Endodermal cell (in vitro differentiated cells): ENCODE data around the gene SNTN. TPM values are rescaled to one million over a fixed set of nuclear protein-coding genes. Genes with fewer than 3 reads are reported as not detected.

Experiments
- DNase-seq: peaks from one replicate; pipeline ENCODE4 v3.0.0-alpha.2; 2017
- H3K27ac ChIP-seq: 2 replicates; pipeline ENCODE4 v1.5.1; 2013; ENCODE audit warnings: mild to moderate bottlenecking, low read depth, low read length, moderate library complexity
- H3K27me3 ChIP-seq: 2 replicates; pipeline ENCODE4 v1.6.1; 2013; ENCODE audit warnings: mild to moderate bottlenecking, low read length, moderate library complexity; ENCODE audit not compliant: insufficient read depth, control insufficient read depth, poor library complexity, severe bottlenecking
- H3K36me3 ChIP-seq: 2 replicates; pipeline ENCODE4 v1.7.0; 2013; ENCODE audit warnings: mild to moderate bottlenecking, low read length, moderate library complexity; ENCODE audit not compliant: control insufficient read depth, insufficient read depth
- H3K4me1 ChIP-seq: one replicate; pipeline ENCODE4 v1.7.0; 2013; ENCODE audit warnings: low read length; ENCODE audit not compliant: control insufficient read depth, insufficient read depth
- H3K4me3 ChIP-seq: 2 replicates; pipeline ENCODE4 v1.5.1; 2013; ENCODE audit warnings: mild to moderate bottlenecking, low read length, moderate library complexity
- H3K9ac ChIP-seq: 2 replicates; pipeline ENCODE4 v1.6.1; 2013; ENCODE audit warnings: mild to moderate bottlenecking, low read length, moderate library complexity; ENCODE audit not compliant: poor library complexity, severe bottlenecking; ENCODE audit errors: extremely low read depth
- H3K9me3 ChIP-seq: 2 replicates; pipeline ENCODE4 v1.6.1; 2013; ENCODE audit warnings: mild to moderate bottlenecking, low read length, moderate library complexity; ENCODE audit not compliant: control insufficient read depth
- H3K27ac Mint-ChIP-seq: 2 replicates; pipeline ENCODE4 v1.8.0; 2020; ENCODE audit warnings: mixed read lengths
- H3K27me3 Mint-ChIP-seq: 2 replicates; pipeline ENCODE4 v1.8.0; 2021; ENCODE audit warnings: mild to moderate bottlenecking, mixed read lengths; ENCODE audit not compliant: insufficient read depth
- H3K36me3 Mint-ChIP-seq: 2 replicates; pipeline ENCODE4 v1.8.0; 2020; ENCODE audit warnings: low read depth, mixed read lengths
- H3K4me1 Mint-ChIP-seq: 2 replicates; pipeline ENCODE4 v1.8.0; 2020; ENCODE audit warnings: mixed read lengths
- H3K4me3 Mint-ChIP-seq: 2 replicates; pipeline ENCODE4 v1.8.0; 2020; ENCODE audit warnings: mild to moderate bottlenecking, moderate library complexity, mixed read lengths
- H3K9me3 Mint-ChIP-seq: 2 replicates; pipeline ENCODE4 v1.8.0; 2020; ENCODE audit warnings: mild to moderate bottlenecking, mixed read lengths
- CTCF ChIP-seq: fragments of 200-600 bp; sonication (generic); conservative IDR thresholded peaks from 2 replicates; pipeline ENCODE4 v1.5.0; 2021; ENCODE audit warnings: antibody characterized with exemption, mild to moderate bottlenecking
- WGBS, 2 experiments: methylation state at CpG; one replicate each; pipeline versions ENCODE4 v1.1.5 to v1.1.7; 2013; ENCODE audit warnings: missing lambda C conversion rate in 2 of 2, mixed read lengths in 1 of 2; ENCODE audit not compliant: insufficient coverage in 1 of 2, insufficient read length in 1 of 2; 5-methylcytosine and 5-hydroxymethylcytosine counted together
- total RNA-seq, 2 donors: library from RNA; stranded (reverse); fragmentation: NEBNext Ultra II Directional in 1 of 2; extraction: Animal tissue kit (Norgen Biotek cat#: 25700) in 1 of 2; gene quantifications; 2 replicates in 1 of 2; 3 replicates in 1 of 2; pipeline ENCODE4 v1.2.1, GENCODE V29; 2021

SNTN gene
- total RNA-seq, 2 donors from 2014 or later, result 0.40 TPM; not detected in 1

GRCh38 chr3:63670544-63670943 lies 18.1 kb downstream of the SNTN start:
- TF ChIP-seq CTCF, result no peak
- Mint-ChIP-seq H3K4me1 (no peaks in the 10 kb centered on the region), H3K4me3 (no peak overlapping the region), H3K27ac (no peak overlapping the region), H3K27me3 (peaks cover 16% of the 10 kb centered on the region), H3K36me3 (no peaks in the 10 kb centered on the region), H3K9me3 (no peaks in the 10 kb centered on the region)
- Histone ChIP-seq H3K9me3 (no peaks in the 10 kb centered on the region), H3K27ac (no peak overlapping the region), H3K36me3 (no peaks in the 10 kb centered on the region), H3K9ac (no peak overlapping the region), H3K4me3 (no peak overlapping the region), H3K27me3 (peaks cover 12% of the 10 kb centered on the region), H3K4me1 (no peaks in the 10 kb centered on the region)
- WGBS, 2 experiments, result 92 to 100% methylated on average over 3 to 7 of the region's 7 CpGs
- DNase-seq, result no peak

GRCh38 chr3:63673111-63673510 lies 20.6 kb downstream of the SNTN start:
- Mint-ChIP-seq H3K9me3 (no peaks in the 10 kb centered on the region), H3K27ac (no peak overlapping the region), H3K4me3 (no peak overlapping the region), H3K27me3 (peaks cover 19% of the 10 kb centered on the region), H3K36me3 (no peaks in the 10 kb centered on the region), H3K4me1 (no peaks in the 10 kb centered on the region)
- DNase-seq, result no peak
- Histone ChIP-seq H3K36me3 (no peaks in the 10 kb centered on the region), H3K27ac (no peak overlapping the region), H3K9ac (no peak overlapping the region), H3K9me3 (no peaks in the 10 kb centered on the region), H3K4me3 (no peak overlapping the region), H3K4me1 (no peaks in the 10 kb centered on the region), H3K27me3 (peaks cover 12% of the 10 kb centered on the region)
- 94 to 95% methylated on average over 3 of the region's 3 CpGs for WGBS, 2 experiments
- no peak for TF ChIP-seq CTCF

GRCh38 chr3:63674586-63674985 lies 22.1 kb downstream of the SNTN start:
- WGBS, 2 experiments, result 94 to 96% methylated on average over 2 of the region's 2 CpGs
- Histone ChIP-seq H3K4me1 (no peaks in the 10 kb centered on the region), H3K9me3 (no peaks in the 10 kb centered on the region), H3K27me3 (peaks cover 12% of the 10 kb centered on the region), H3K9ac (no peak overlapping the region), H3K36me3 (no peaks in the 10 kb centered on the region), H3K4me3 (no peak overlapping the region), H3K27ac (no peak overlapping the region)
- Mint-ChIP-seq H3K9me3 (no peaks in the 10 kb centered on the region), H3K4me3 (no peak overlapping the region), H3K27me3 (peaks cover 14% of the 10 kb centered on the region), H3K4me1 (no peaks in the 10 kb centered on the region), H3K27ac (no peak overlapping the region), H3K36me3 (no peaks in the 10 kb centered on the region)
- TF ChIP-seq CTCF, result no peak
- DNase-seq, result no peak
